PFSK-1 (cell line): ENCODE measurements around the gene ARL15.

Source experiments
- FOXP2 ChIP-seq: optimal IDR thresholded peaks from 2 replicates; pipeline ENCODE3; 2011; ENCODE audit warnings: borderline replicate concordance, control low read depth, inconsistent platforms; ENCODE audit not compliant: insufficient read depth; ENCODE audit errors: extremely low read length, extremely low read depth
- POLR2AphosphoS5 ChIP-seq: IDR thresholded peaks from 2 replicates; pipeline ENCODE4 v1.6.1; 2012; ENCODE audit warnings: low read depth, mild to moderate bottlenecking, control low read depth, low read length, moderate library complexity
- SIN3A ChIP-seq: IDR thresholded peaks from 2 replicates; pipeline ENCODE4 v1.6.1; 2012; ENCODE audit warnings: mild to moderate bottlenecking, low read length, moderate library complexity, borderline replicate concordance; ENCODE audit not compliant: insufficient read depth
- TAF1 ChIP-seq: IDR thresholded peaks from 2 replicates; pipeline ENCODE4 v1.6.1; 2012; ENCODE audit warnings: low read length, control low read depth, borderline replicate concordance; ENCODE audit not compliant: insufficient read depth
- TF ChIP-seq, protein P1 (sequence below), 2 experiments: IDR thresholded peaks; 2 replicates each; pipeline versions ENCODE4 v1.6.1 to v1.8.0; 2011 to 2012; ENCODE audit warnings: low read depth in 2 of 2, low read length in 2 of 2, control low read depth in 1 of 2, inconsistent platforms in 1 of 2, mild to moderate bottlenecking in 1 of 2, moderate library complexity in 1 of 2; ENCODE audit not compliant: insufficient read depth in 1 of 2

The ARL15 gene

DNA sequence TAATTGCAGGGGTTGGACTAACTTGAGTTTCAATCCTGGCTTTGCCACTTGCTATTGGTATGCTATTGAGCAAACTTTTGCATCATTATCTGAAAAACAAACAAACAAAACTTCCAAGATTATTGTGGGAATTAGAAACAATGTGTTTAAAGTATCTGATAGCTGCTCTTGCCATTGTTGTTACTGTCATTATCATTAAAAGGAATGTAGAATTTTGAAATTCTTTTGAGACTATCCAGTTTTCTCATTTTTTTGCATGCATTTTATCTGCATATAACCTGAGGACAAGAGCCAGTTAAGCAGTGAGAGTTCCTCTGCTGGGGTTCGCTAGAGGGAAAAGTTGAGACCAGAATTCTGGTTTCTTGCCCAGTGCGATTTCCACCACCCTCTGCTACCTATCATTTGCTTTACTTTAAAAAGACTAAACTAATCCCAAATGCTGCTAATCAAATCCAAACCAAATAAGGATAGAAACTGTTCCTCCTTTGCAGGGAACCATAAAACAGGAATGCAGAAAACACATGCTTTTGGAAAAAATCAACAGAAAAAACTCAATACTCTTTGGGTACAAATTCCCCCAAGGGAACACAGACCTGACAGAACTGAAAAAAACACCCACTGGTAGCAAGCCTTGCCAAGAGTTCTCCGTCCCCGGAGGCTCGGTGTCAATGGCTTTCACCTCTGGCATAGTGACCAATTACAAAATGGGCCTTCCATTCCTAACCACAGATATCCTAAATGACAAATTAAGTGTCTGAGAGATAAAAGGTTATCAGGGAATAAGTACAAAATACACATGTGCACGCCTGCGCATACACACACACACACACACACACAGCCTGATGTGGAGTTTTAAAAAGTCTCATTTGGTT lies 373.7 kb downstream of the ARL15 start:
- TF ChIP-seq, protein P1, sequence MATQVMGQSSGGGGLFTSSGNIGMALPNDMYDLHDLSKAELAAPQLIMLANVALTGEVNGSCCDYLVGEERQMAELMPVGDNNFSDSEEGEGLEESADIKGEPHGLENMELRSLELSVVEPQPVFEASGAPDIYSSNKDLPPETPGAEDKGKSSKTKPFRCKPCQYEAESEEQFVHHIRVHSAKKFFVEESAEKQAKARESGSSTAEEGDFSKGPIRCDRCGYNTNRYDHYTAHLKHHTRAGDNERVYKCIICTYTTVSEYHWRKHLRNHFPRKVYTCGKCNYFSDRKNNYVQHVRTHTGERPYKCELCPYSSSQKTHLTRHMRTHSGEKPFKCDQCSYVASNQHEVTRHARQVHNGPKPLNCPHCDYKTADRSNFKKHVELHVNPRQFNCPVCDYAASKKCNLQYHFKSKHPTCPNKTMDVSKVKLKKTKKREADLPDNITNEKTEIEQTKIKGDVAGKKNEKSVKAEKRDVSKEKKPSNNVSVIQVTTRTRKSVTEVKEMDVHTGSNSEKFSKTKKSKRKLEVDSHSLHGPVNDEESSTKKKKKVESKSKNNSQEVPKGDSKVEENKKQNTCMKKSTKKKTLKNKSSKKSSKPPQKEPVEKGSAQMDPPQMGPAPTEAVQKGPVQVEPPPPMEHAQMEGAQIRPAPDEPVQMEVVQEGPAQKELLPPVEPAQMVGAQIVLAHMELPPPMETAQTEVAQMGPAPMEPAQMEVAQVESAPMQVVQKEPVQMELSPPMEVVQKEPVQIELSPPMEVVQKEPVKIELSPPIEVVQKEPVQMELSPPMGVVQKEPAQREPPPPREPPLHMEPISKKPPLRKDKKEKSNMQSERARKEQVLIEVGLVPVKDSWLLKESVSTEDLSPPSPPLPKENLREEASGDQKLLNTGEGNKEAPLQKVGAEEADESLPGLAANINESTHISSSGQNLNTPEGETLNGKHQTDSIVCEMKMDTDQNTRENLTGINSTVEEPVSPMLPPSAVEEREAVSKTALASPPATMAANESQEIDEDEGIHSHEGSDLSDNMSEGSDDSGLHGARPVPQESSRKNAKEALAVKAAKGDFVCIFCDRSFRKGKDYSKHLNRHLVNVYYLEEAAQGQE (IDR thresholded peaks at IDR 0.05; ENCODE audit: insufficient read depth in 1 of 2, low read depth in 2 of 2, low read length in 2 of 2) = no peak
- TF ChIP-seq FOXP2 = no peak
- TF ChIP-seq POLR2AphosphoS5 = no peak
- TF ChIP-seq SIN3A = no peak
- no peak for TF ChIP-seq TAF1

DNA sequence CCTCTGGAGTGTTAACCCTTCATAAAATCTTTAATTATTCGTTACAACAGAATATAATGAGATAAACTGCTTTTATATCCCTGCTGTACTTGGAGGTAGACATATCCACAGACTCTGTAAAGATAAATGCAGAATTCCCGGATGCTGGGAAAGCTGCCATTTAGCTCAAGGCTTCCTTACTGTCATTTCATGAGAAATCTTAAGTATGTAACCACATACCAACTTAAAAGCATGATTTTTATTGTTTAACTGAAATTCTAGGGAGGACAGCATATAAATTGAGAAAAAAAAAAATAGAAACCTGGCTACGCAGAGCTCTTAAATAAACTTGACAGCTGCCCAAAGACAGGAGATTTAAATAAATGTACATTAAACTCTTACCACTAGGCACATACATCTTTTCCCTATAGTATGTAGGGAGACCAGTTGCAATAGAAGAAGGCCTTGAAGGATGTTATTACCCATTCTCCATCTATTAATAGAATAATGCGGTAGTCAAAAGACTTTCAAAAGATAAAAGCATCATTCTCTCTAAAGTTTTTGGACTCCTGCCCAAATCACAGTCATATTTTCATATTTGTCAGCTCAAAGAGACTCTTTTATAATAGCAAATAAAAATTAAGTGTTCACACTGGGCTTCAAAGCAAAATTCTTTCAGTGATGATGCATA lies 376.1 kb downstream of the ARL15 start:
- TF ChIP-seq POLR2AphosphoS5 = no peak

DNA sequence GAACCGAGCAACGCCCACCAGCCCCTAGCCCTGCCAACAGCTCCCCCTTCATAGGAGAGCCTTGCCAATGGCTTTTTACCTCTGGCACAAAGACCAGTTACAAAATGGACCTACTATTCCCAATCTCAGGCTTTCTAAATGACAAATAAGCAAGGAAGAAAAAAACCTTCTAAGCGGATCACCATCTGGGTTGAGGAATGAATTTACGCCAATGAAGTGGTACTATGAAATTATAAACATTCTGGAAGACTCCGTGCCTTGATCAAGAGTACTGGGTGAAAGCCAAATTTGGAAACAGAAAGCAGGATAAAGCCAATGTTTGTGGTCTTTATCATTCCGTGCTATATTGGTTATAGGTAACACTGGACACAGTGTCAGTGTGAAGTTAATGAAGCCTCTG lies 378.0 kb downstream of the ARL15 start:
- TF ChIP-seq, protein P1 (IDR thresholded peaks at IDR 0.05; ENCODE audit: insufficient read depth in 1 of 2, low read depth in 2 of 2, low read length in 2 of 2) = no peak
- no peak for TF ChIP-seq POLR2AphosphoS5
- no peak for TF ChIP-seq TAF1
- no peak for TF ChIP-seq SIN3A
- no peak for TF ChIP-seq FOXP2

DNA sequence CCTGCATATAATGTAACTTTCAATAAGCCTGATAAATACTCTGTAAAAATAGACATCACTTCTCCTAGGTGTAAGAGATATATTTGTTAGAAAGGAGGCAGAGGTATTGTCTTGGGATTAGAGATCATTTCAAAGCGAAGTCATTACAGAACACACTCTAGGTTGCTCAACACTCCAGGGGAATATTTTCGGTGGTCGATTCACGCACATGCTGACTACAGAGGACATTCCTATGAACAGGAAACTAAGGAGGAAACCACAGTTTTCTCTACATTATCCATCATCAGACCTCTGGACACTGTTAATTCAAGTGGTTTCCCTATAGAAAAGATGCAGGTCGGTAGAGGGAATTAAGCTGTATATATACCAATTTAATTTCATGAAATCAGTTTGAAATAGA lies 379.9 kb downstream of the ARL15 start:
- TF ChIP-seq FOXP2 (no peak), POLR2AphosphoS5 (no peak), SIN3A (no peak), TAF1 (no peak)
- TF ChIP-seq, protein P1 (IDR thresholded peaks at IDR 0.05; ENCODE audit: insufficient read depth in 1 of 2, low read depth in 2 of 2, low read length in 2 of 2) = no peak

DNA sequence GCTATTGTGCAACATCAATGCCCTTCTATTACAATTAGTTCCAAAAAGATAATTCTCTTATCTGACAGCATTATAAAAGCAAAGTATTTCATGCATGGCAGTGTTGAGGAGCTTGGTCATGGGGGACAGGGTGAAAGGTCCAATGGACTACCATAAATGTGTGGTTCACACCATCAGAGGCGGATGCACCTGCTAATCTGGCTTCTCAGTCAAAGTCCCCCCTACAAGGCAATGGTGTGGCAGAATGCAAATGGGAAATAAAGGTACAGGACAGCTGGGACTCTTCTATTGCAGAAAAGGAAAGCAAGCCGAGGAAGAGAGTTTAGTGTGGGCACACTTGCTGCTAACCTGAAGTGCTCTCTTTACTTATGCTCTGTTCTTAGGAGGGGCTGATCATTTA lies 380.8 kb downstream of the ARL15 start:
- TF ChIP-seq FOXP2 = no peak

DNA sequence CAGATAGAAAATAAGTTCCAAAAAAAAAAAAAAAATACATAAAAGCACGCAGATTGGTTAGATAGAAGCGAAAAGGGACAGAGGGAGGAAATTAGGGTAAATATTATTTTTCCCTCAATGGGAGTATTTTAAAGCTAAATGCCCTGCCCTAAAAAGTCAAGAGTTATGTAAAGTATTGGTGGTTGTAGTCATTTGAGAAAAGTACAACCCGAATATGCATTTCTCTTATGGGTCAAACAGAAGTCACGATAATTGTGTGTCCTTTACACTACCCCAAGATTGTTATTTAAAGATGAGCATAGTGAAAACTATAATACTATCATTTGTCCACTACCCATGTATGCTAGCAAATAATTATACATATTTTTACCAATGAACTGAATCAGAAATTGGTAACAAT lies 381.2 kb downstream of the ARL15 start:
- TF ChIP-seq TAF1 (no peak), SIN3A (no peak), POLR2AphosphoS5 (no peak), FOXP2 (no peak)
- TF ChIP-seq, protein P1 (IDR thresholded peaks at IDR 0.05; ENCODE audit: insufficient read depth in 1 of 2, low read depth in 2 of 2, low read length in 2 of 2) = no peak
